GM12878 (cell line): Measurements from ENCODE around the gene POLR1H. TPM values are rescaled to one million over a fixed set of nuclear protein-coding genes. Genes with fewer than 3 reads are reported as not detected.
A peak's percentile ranks its signal among the peaks of the same experiment; 100 is the strongest.

Experiments used
- BACH1 ChIP-seq: fragments of 450-650 bp; IDR thresholded peaks from 2 replicates; pipeline ENCODE4 v1.6.1; 2017; ENCODE audit warnings: mild to moderate bottlenecking, borderline replicate concordance
- CREM ChIP-seq: IDR thresholded peaks from 2 replicates; pipeline ENCODE4 v1.6.1; 2014; ENCODE audit warnings: antibody characterized with exemption, low read depth
- E4F1 ChIP-seq: fragments of 450-650 bp; IDR thresholded peaks from 2 replicates; pipeline ENCODE4 v1.6.1; 2018; ENCODE audit warnings: borderline replicate concordance, mild to moderate bottlenecking; ENCODE audit not compliant: partially characterized antibody
- FOXK2 ChIP-seq: fragments of 450-650 bp; IDR thresholded peaks from 2 replicates; pipeline ENCODE4 v1.6.1; 2017; ENCODE audit warnings: mild to moderate bottlenecking, moderate library complexity
- HCFC1 ChIP-seq: fragments of 150-350 bp; IDR thresholded peaks from 2 replicates; pipeline ENCODE4 v1.6.1; 2014; ENCODE audit warnings: low read length
- ZNF217 ChIP-seq: fragments of 450-650 bp; IDR thresholded peaks from 2 replicates; pipeline ENCODE4 v1.6.1; 2017; ENCODE audit warnings: antibody characterized with exemption, mild to moderate bottlenecking
- ZSCAN29 ChIP-seq: fragments of 450-650 bp; IDR thresholded peaks from 2 replicates; pipeline ENCODE4 v1.6.1; 2017; ENCODE audit warnings: mild to moderate bottlenecking, moderate library complexity
- ZZZ3 ChIP-seq: IDR thresholded peaks from 2 replicates; pipeline ENCODE4 v1.6.1; 2011; ENCODE audit warnings: low read depth; ENCODE audit not compliant: control insufficient read depth, insufficient read length
- polyA plus RNA-seq, 11 experiments: library from polyadenylated mRNA; depleted of rRNA in 4 of 11; unstranded in 6 of 11; stranded (reverse) in 5 of 11; fragments of >200 nt; fragmentation: Nextera tagmentation in 4 of 11; fragmentation: Illumina TruSeq in 1 of 11; extraction: Ambion mirVana in 4 of 11; extraction: Trizol in 1 of 11; gene quantifications; 1 replicate in 1 of 11; 2 replicates in 10 of 11; pipeline versions ENCODE4 v1.2.1 to v1.2.3, GENCODE V29; 2011 to 2016; ENCODE audit warnings: inconsistent platforms in 2 of 11, missing spikeins in 2 of 11, low read depth in 1 of 11
- total RNA-seq, 4 experiments: library from RNA; depleted of rRNA in 3 of 4; stranded (reverse); fragments of >200 nt in 3 of 4; fragmentation: Illumina TruSeq in 1 of 4; extraction: Trizol in 1 of 4; gene quantifications; 2 replicates each; pipeline versions ENCODE4 v1.2.1 to v1.2.3, GENCODE V29; 2013 to 2021
- TF ChIP-seq, protein P1 (sequence below): fragments of 450-650 bp; IDR thresholded peaks from 2 replicates; pipeline ENCODE4 v1.6.1; 2017; ENCODE audit warnings: mild to moderate bottlenecking, moderate library complexity
- TF ChIP-seq, protein P2 (sequence below): IDR thresholded peaks from 2 replicates; pipeline ENCODE4 v1.6.1; 2012; ENCODE audit warnings: low read depth, low read length, improper control_type of control experiment
- TF ChIP-seq, protein P3 (sequence below): IDR thresholded peaks from 2 replicates; pipeline ENCODE4 v1.6.1; 2012; ENCODE audit warnings: improper control_type of control experiment, low read depth, low read length; ENCODE audit not compliant: insufficient replicate concordance
- TF ChIP-seq, protein P4 (sequence below): IDR thresholded peaks from 2 replicates; pipeline ENCODE4 v1.6.1; 2011; ENCODE audit warnings: borderline replicate concordance, low read depth, mild to moderate bottlenecking, moderate library complexity, mixed read lengths, low read length; ENCODE audit not compliant: insufficient read depth; ENCODE audit errors: extremely low read length

Gene POLR1H
- total and polyA plus RNA-seq, 10 of the 15 experiments (the other 5 are each of a cell fraction or from before 2014, with no cell fraction given): 50.6 to 160 (median 77.7) TPM

- TF ChIP-seq, protein P1, sequence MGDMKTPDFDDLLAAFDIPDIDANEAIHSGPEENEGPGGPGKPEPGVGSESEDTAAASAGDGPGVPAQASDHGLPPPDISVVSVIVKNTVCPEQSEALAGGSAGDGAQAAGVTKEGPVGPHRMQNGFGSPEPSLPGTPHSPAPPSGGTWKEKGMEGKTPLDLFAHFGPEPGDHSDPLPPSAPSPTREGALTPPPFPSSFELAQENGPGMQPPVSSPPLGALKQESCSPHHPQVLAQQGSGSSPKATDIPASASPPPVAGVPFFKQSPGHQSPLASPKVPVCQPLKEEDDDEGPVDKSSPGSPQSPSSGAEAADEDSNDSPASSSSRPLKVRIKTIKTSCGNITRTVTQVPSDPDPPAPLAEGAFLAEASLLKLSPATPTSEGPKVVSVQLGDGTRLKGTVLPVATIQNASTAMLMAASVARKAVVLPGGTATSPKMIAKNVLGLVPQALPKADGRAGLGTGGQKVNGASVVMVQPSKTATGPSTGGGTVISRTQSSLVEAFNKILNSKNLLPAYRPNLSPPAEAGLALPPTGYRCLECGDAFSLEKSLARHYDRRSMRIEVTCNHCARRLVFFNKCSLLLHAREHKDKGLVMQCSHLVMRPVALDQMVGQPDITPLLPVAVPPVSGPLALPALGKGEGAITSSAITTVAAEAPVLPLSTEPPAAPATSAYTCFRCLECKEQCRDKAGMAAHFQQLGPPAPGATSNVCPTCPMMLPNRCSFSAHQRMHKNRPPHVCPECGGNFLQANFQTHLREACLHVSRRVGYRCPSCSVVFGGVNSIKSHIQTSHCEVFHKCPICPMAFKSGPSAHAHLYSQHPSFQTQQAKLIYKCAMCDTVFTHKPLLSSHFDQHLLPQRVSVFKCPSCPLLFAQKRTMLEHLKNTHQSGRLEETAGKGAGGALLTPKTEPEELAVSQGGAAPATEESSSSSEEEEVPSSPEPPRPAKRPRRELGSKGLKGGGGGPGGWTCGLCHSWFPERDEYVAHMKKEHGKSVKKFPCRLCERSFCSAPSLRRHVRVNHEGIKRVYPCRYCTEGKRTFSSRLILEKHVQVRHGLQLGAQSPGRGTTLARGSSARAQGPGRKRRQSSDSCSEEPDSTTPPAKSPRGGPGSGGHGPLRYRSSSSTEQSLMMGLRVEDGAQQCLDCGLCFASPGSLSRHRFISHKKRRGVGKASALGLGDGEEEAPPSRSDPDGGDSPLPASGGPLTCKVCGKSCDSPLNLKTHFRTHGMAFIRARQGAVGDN: peak; percentile 93
- TF ChIP-seq CREM (peak; percentile 95), FOXK2 (peak; percentile 59), ZZZ3 (no peak), BACH1 (0 out of 2 replicates have a peak, but pooled peaks have one; percentile 36), ZSCAN29 (no peak), E4F1 (peak; percentile 89), HCFC1 (peak; percentile 86), ZNF217 (no peak)
- TF ChIP-seq, protein P2, sequence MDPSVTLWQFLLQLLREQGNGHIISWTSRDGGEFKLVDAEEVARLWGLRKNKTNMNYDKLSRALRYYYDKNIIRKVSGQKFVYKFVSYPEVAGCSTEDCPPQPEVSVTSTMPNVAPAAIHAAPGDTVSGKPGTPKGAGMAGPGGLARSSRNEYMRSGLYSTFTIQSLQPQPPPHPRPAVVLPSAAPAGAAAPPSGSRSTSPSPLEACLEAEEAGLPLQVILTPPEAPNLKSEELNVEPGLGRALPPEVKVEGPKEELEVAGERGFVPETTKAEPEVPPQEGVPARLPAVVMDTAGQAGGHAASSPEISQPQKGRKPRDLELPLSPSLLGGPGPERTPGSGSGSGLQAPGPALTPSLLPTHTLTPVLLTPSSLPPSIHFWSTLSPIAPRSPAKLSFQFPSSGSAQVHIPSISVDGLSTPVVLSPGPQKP: peak; percentile 87; the same call in 1 of the 2 replicates
- TF ChIP-seq, protein P3, sequence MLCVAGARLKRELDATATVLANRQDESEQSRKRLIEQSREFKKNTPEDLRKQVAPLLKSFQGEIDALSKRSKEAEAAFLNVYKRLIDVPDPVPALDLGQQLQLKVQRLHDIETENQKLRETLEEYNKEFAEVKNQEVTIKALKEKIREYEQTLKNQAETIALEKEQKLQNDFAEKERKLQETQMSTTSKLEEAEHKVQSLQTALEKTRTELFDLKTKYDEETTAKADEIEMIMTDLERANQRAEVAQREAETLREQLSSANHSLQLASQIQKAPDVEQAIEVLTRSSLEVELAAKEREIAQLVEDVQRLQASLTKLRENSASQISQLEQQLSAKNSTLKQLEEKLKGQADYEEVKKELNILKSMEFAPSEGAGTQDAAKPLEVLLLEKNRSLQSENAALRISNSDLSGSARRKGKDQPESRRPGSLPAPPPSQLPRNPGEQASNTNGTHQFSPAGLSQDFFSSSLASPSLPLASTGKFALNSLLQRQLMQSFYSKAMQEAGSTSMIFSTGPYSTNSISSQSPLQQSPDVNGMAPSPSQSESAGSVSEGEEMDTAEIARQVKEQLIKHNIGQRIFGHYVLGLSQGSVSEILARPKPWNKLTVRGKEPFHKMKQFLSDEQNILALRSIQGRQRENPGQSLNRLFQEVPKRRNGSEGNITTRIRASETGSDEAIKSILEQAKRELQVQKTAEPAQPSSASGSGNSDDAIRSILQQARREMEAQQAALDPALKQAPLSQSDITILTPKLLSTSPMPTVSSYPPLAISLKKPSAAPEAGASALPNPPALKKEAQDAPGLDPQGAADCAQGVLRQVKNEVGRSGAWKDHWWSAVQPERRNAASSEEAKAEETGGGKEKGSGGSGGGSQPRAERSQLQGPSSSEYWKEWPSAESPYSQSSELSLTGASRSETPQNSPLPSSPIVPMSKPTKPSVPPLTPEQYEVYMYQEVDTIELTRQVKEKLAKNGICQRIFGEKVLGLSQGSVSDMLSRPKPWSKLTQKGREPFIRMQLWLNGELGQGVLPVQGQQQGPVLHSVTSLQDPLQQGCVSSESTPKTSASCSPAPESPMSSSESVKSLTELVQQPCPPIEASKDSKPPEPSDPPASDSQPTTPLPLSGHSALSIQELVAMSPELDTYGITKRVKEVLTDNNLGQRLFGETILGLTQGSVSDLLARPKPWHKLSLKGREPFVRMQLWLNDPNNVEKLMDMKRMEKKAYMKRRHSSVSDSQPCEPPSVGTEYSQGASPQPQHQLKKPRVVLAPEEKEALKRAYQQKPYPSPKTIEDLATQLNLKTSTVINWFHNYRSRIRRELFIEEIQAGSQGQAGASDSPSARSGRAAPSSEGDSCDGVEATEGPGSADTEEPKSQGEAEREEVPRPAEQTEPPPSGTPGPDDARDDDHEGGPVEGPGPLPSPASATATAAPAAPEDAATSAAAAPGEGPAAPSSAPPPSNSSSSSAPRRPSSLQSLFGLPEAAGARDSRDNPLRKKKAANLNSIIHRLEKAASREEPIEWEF: no peak
- TF ChIP-seq, protein P4, sequence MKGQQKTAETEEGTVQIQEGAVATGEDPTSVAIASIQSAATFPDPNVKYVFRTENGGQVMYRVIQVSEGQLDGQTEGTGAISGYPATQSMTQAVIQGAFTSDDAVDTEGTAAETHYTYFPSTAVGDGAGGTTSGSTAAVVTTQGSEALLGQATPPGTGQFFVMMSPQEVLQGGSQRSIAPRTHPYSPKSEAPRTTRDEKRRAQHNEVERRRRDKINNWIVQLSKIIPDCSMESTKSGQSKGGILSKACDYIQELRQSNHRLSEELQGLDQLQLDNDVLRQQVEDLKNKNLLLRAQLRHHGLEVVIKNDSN: no peak
Observed at GRCh38 chr6:30066577-30067459, 5.8 kb downstream of the POLR1H start, which contains the start of gene PPP1R11 (continued).
